Liver (tissue), 9 donors: Measurements from ENCODE around the gene HLCS. TPM values are rescaled to one million over a fixed set of nuclear protein-coding genes. Genes with fewer than 3 reads are reported as not detected.

Source experiments
- DNase-seq: peaks from one replicate; pipeline ENCODE4 v3.0.0-alpha.2; 2017; ENCODE audit warnings: low spot score
- H3K27ac ChIP-seq, 2 donors: one replicate each; pipeline ENCODE4 v1.7.0; 2013; ENCODE audit warnings: inconsistent platforms in 2 of 2, low read length in 2 of 2, control low read depth in 1 of 2, low read depth in 1 of 2, mild to moderate bottlenecking in 1 of 2
- H3K27me3 ChIP-seq, 4 donors: one replicate each; pipeline versions ENCODE4 v1.6.1 to v1.7.0; 2013; ENCODE audit warnings: low read length in 3 of 4, inconsistent platforms in 1 of 4, mild to moderate bottlenecking in 1 of 4, moderate library complexity in 1 of 4; ENCODE audit not compliant: control insufficient read depth in 4 of 4, insufficient read depth in 4 of 4
- H3K36me3 ChIP-seq, 4 donors: one replicate each; pipeline versions ENCODE4 v1.6.1 to v1.7.0; 2013; ENCODE audit warnings: low read length in 3 of 4, mild to moderate bottlenecking in 3 of 4, low read depth in 1 of 4, moderate library complexity in 1 of 4; ENCODE audit not compliant: control insufficient read depth in 4 of 4, insufficient read depth in 3 of 4
- H3K4me1 ChIP-seq, 4 donors: one replicate each; pipeline versions ENCODE4 v1.6.1 to v1.7.0; 2013; ENCODE audit warnings: low read length in 3 of 4, mild to moderate bottlenecking in 3 of 4, moderate library complexity in 1 of 4; ENCODE audit not compliant: control insufficient read depth in 4 of 4, insufficient read depth in 4 of 4
- H3K4me3 ChIP-seq, 3 donors: one replicate each; pipeline versions ENCODE4 v1.6.1 to v1.7.0; 2013; ENCODE audit warnings: low read length in 3 of 3, control low read depth in 1 of 3, low read depth in 1 of 3, mild to moderate bottlenecking in 1 of 3
- H3K9ac ChIP-seq, 2 donors: one replicate each; pipeline ENCODE4 v1.7.0; 2013; ENCODE audit warnings: low read length in 2 of 2, mild to moderate bottlenecking in 2 of 2, moderate library complexity in 2 of 2, control low read depth in 1 of 2, low read depth in 1 of 2
- H3K9me3 ChIP-seq, 4 donors: one replicate each; pipeline versions ENCODE4 v1.6.1 to v1.7.0; 2013; ENCODE audit warnings: low read length in 3 of 4; ENCODE audit not compliant: control insufficient read depth in 4 of 4
- ATF3 ChIP-seq: IDR thresholded peaks from 2 replicates; pipeline ENCODE4 v1.6.1; 2016; ENCODE audit warnings: antibody characterized with exemption
- EGR1 ChIP-seq, 2 donors: IDR thresholded peaks; 2 replicates each; pipeline ENCODE4 v1.6.1; 2016 to 2018; ENCODE audit warnings: antibody characterized with exemption in 2 of 2, low read depth in 2 of 2
- FOXA1 ChIP-seq: IDR thresholded peaks from 2 replicates; pipeline ENCODE4 v1.6.1; 2016; ENCODE audit warnings: antibody characterized with exemption
- FOXA2 ChIP-seq: IDR thresholded peaks from 2 replicates; pipeline ENCODE4 v1.6.1; 2016; ENCODE audit warnings: antibody characterized with exemption
- GABPA ChIP-seq, 2 donors: IDR thresholded peaks in 1 of 2; conservative IDR thresholded peaks in 1 of 2; 2 replicates each; pipeline ENCODE4 v1.6.1; 2016; ENCODE audit warnings: antibody characterized with exemption in 2 of 2, mild to moderate bottlenecking in 1 of 2, moderate library complexity in 1 of 2
- HNF4A ChIP-seq, 2 donors: conservative IDR thresholded peaks; 2 replicates each; pipeline ENCODE4 v1.6.1; 2016; ENCODE audit warnings: antibody characterized with exemption in 2 of 2, mild to moderate bottlenecking in 2 of 2
- HNF4G ChIP-seq: IDR thresholded peaks from 2 replicates; pipeline ENCODE4 v1.6.1; 2016; ENCODE audit warnings: antibody characterized with exemption
- JUND ChIP-seq, 2 donors: IDR thresholded peaks; 2 replicates each; pipeline ENCODE4 v1.6.1; 2016; ENCODE audit warnings: antibody characterized with exemption in 2 of 2
- NR2F2 ChIP-seq: IDR thresholded peaks from 2 replicates; pipeline ENCODE4 v1.6.1; 2016; ENCODE audit warnings: antibody characterized with exemption
- RAD21 ChIP-seq, 2 donors: IDR thresholded peaks; 2 replicates each; pipeline ENCODE4 v1.6.1; 2016; ENCODE audit warnings: antibody characterized with exemption in 2 of 2, mild to moderate bottlenecking in 2 of 2
- RXRA ChIP-seq, 2 donors: IDR thresholded peaks; 2 replicates each; pipeline ENCODE4 v1.6.1; 2017 to 2018; ENCODE audit warnings: antibody characterized with exemption in 2 of 2, mild to moderate bottlenecking in 1 of 2
- SP1 ChIP-seq: IDR thresholded peaks from 2 replicates; pipeline ENCODE4 v1.6.1; 2018; ENCODE audit warnings: antibody characterized with exemption, mild to moderate bottlenecking
- TAF1 ChIP-seq: conservative IDR thresholded peaks from 2 replicates; pipeline ENCODE4 v1.6.1; 2016; ENCODE audit warnings: antibody characterized with exemption, mild to moderate bottlenecking
- ZBTB33 ChIP-seq: IDR thresholded peaks from 2 replicates; pipeline ENCODE4 v1.6.1; 2016; ENCODE audit warnings: antibody characterized with exemption
- WGBS: extraction: QIAGEN DNeasy Blood & Tissue Kit; methylation state at CpG from one replicate; pipeline ENCODE4 v1.1.7; 2013; 5-methylcytosine and 5-hydroxymethylcytosine counted together
- polyA plus RNA-seq, 2 donors: library from polyadenylated mRNA; stranded (reverse) in 1 of 2; unstranded in 1 of 2; fragments of 200-250 nt in 1 of 2; fragments of >200 nt in 1 of 2; fragmentation: Nextera tagmentation in 1 of 2; extraction: Ambion mirVana in 1 of 2; gene quantifications; one replicate each; pipeline versions ENCODE4 v1.2.1 to v1.2.3, GENCODE V29; 2013 to 2015
- total RNA-seq, 2 donors: library from RNA; depleted of rRNA; stranded (reverse); fragments of >200 nt; gene quantifications; one replicate each; pipeline ENCODE4 v1.2.3, GENCODE V29; 2014
- TF ChIP-seq, protein P1 (sequence below): fragments of 150-350 bp; IDR thresholded peaks from 2 replicates; pipeline ENCODE4 v1.5.1; 2017; ENCODE audit warnings: improper control_type of control experiment, low read depth, low read length; ENCODE audit not compliant: missing input control
- TF ChIP-seq, protein P2 (sequence below): IDR thresholded peaks from 2 replicates; pipeline ENCODE4 v1.6.1; 2016; ENCODE audit warnings: antibody characterized with exemption
- TF ChIP-seq, protein P3 (sequence below): IDR thresholded peaks from 2 replicates; pipeline ENCODE4 v1.6.1; 2016; ENCODE audit warnings: antibody characterized with exemption, mild to moderate bottlenecking
- donor health status: healthy.
- donor health status: healthy.
- donor health status: healthy.
- donor health status: healthy.
- donor health status: healthy.

Gene HLCS
- total and polyA plus RNA-seq, 4 donors: 6.6 to 22.5 (median 8.3) TPM

DNA sequence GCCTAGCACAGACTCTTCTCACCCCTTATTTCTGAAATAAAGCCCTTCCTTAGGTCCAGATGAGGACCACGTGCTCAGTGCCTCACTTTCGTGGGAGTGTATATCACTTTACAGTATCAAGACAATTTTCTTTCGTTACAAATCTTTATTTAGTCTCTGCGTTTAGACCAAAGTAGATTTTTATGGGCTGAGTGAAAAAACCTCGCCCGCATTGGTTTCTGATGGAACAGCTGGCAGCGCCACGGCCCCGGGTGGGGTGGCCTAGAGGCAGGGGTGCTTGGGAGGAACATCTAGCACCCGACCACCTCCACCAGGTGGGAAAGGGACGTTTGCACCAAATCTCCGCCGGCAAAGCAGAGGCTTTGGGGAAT is 260.0 kb downstream of the HLCS start:
- Histone ChIP-seq H3K27ac (no peak overlapping the region), H3K4me1 (peaks cover 10 to 22% (median 12%) of the 10 kb centered on the region in 4 donors), H3K36me3 (no peaks in the 10 kb centered on the region), H3K9me3 (no peaks in the 10 kb centered on the region), H3K4me3 (no peak overlapping the region), H3K9ac (no peak overlapping the region), H3K27me3 (peaks cover 13 to 39% (median 27%) of the 10 kb centered on the region in 4 donors)
- WGBS: 14% methylated on average over 13 of the region's 13 CpGs
- DNase-seq: no peak
- TF ChIP-seq TAF1: no peak
- TF ChIP-seq, protein P1, sequence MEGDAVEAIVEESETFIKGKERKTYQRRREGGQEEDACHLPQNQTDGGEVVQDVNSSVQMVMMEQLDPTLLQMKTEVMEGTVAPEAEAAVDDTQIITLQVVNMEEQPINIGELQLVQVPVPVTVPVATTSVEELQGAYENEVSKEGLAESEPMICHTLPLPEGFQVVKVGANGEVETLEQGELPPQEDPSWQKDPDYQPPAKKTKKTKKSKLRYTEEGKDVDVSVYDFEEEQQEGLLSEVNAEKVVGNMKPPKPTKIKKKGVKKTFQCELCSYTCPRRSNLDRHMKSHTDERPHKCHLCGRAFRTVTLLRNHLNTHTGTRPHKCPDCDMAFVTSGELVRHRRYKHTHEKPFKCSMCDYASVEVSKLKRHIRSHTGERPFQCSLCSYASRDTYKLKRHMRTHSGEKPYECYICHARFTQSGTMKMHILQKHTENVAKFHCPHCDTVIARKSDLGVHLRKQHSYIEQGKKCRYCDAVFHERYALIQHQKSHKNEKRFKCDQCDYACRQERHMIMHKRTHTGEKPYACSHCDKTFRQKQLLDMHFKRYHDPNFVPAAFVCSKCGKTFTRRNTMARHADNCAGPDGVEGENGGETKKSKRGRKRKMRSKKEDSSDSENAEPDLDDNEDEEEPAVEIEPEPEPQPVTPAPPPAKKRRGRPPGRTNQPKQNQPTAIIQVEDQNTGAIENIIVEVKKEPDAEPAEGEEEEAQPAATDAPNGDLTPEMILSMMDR: no peak
- no peak for TF ChIP-seq FOXA1
- TF ChIP-seq FOXA2: no peak
- TF ChIP-seq NR2F2: no peak
- no peak for TF ChIP-seq ZBTB33
- TF ChIP-seq HNF4A (conservative IDR thresholded peaks at IDR 0.05): no peak
- TF ChIP-seq, protein P2, sequence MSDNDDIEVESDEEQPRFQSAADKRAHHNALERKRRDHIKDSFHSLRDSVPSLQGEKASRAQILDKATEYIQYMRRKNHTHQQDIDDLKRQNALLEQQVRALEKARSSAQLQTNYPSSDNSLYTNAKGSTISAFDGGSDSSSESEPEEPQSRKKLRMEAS: no peak
- no peak for TF ChIP-seq ATF3

DNA sequence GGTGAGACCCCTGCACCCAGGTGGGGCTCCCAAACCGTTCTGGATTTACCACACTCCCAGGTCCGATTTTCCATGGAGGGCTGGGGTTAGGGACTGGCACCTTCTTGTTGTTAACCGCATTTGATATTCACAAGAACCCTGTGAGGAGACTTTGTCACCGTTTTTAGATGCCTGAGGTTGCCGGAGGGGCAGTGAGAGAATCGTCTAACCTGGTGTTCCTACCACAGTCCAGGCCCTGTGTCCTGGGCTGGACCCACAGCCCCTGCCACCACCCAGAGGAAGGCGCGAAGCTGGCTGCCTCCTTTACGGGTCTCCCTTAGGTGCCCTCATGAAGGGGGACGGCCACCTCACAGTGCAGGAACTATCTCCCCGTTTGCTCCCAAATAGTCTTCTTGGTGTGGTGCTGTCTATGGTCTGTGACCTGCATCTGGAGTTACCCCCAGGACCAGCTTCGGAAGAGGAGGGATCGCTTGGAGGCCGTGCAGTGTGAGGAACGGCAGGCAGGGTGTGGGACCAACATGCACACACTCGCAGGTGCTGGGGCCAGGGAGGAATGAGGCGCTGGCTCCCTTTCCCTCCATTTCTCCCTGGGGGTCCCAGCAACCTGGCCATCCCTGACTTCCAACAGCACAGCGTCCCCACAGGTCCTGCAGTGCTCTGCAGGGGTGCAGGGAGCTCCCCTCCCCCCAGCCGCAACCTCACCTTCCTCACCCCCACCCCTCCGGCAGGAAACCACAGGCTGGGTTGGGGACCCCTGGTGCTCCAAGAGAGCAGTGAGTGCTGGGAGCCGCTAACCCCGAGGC is 260.6 kb downstream of the HLCS start:
- DNase-seq: peak; percentile 32
- WGBS: 8% methylated on average over 22 of the region's 22 CpGs
- Histone ChIP-seq H3K27ac (no peak overlapping the region), H3K9me3 (no peaks in the 10 kb centered on the region), H3K27me3 (peaks cover 13 to 41% (median 27%) of the 10 kb centered on the region in 4 donors), H3K4me1 (peaks cover 13 to 28% (median 17%) of the 10 kb centered on the region in 4 donors), H3K9ac (no peak overlapping the region), H3K36me3 (no peaks in the 10 kb centered on the region), H3K4me3 (no peak overlapping the region)
- no peak for TF ChIP-seq TAF1
- TF ChIP-seq HNF4A (conservative IDR thresholded peaks at IDR 0.05): no peak
- TF ChIP-seq GABPA (IDR thresholded peaks at IDR 0.05 in 1 of 2, conservative IDR thresholded peaks at IDR 0.05 in 1 of 2): no peak
- no peak for TF ChIP-seq RAD21 (IDR thresholded peaks at IDR 0.05)
- no peak for TF ChIP-seq SP1
- TF ChIP-seq, protein P3, sequence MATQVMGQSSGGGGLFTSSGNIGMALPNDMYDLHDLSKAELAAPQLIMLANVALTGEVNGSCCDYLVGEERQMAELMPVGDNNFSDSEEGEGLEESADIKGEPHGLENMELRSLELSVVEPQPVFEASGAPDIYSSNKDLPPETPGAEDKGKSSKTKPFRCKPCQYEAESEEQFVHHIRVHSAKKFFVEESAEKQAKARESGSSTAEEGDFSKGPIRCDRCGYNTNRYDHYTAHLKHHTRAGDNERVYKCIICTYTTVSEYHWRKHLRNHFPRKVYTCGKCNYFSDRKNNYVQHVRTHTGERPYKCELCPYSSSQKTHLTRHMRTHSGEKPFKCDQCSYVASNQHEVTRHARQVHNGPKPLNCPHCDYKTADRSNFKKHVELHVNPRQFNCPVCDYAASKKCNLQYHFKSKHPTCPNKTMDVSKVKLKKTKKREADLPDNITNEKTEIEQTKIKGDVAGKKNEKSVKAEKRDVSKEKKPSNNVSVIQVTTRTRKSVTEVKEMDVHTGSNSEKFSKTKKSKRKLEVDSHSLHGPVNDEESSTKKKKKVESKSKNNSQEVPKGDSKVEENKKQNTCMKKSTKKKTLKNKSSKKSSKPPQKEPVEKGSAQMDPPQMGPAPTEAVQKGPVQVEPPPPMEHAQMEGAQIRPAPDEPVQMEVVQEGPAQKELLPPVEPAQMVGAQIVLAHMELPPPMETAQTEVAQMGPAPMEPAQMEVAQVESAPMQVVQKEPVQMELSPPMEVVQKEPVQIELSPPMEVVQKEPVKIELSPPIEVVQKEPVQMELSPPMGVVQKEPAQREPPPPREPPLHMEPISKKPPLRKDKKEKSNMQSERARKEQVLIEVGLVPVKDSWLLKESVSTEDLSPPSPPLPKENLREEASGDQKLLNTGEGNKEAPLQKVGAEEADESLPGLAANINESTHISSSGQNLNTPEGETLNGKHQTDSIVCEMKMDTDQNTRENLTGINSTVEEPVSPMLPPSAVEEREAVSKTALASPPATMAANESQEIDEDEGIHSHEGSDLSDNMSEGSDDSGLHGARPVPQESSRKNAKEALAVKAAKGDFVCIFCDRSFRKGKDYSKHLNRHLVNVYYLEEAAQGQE: no peak
- no peak for TF ChIP-seq RXRA (IDR thresholded peaks at IDR 0.05)
- no peak for TF ChIP-seq EGR1 (IDR thresholded peaks at IDR 0.05; ENCODE audit: low read depth in 2 of 2)
- no peak for TF ChIP-seq JUND (IDR thresholded peaks at IDR 0.05)
- TF ChIP-seq, protein P1: no peak
- TF ChIP-seq NR2F2: no peak
- no peak for TF ChIP-seq HNF4G
